SK-N-MC (cell line): ENCODE measurements around the gene PBOV1.

Experiments used
- EZH2 ChIP-seq: fragments of 200-600 bp; sonication (generic); IDR thresholded peaks from one replicate; pipeline ENCODE4 v1.6.1; 2017; ENCODE audit warnings: antibody characterized with exemption
- FOXP2 ChIP-seq: optimal IDR thresholded peaks from 2 replicates; pipeline ENCODE3; 2011; ENCODE audit warnings: mild to moderate bottlenecking, moderate library complexity; ENCODE audit not compliant: insufficient read depth; ENCODE audit errors: extremely low read length, control extremely low read depth
- POLR2AphosphoS5 ChIP-seq: IDR thresholded peaks from 2 replicates; pipeline ENCODE4 v1.6.1; 2012; ENCODE audit warnings: mild to moderate bottlenecking, low read depth, low read length, borderline replicate concordance

DNA sequence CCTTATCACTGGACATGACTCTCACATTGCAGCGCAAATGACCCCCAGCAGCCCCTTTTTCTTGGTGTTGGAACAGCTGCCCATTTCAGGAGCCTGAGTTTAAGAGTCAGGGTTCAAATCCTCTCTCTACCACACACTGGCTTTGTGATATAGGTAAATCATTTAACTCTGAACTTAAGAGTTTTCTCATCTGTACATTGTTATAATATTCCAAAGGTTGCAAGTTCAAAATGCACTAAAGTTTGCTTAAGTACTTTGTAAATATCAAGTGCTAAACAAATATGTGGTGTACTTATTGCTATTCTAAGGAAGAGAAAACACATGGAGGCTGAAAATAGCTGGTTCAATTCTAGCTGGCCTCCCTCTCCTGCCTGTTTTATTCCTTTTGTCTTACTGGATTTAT is 39.3 kb upstream of the PBOV1 start:
- no peak for TF ChIP-seq EZH2
- TF ChIP-seq POLR2AphosphoS5, result no peak
- no peak for TF ChIP-seq FOXP2
